H9 (cell line): ENCODE measurements around the gene NTSR1. TPM values are rescaled to one million over a fixed set of nuclear protein-coding genes. Genes with fewer than 3 reads are reported as not detected.

Source experiments
- DNase-seq: peaks from one replicate; pipeline ENCODE4 v3.0.0-alpha.2; 2017
- H2AFZ ChIP-seq: one replicate; pipeline ENCODE4 v1.6.1; 2013; ENCODE audit warnings: mild to moderate bottlenecking, low read length, control low read depth, moderate library complexity
- H2AK5ac ChIP-seq: 2 replicates; pipeline ENCODE4 v1.6.1; 2013; ENCODE audit warnings: low read length, control low read depth, mixed read lengths; ENCODE audit not compliant: insufficient read length
- H2BK120ac ChIP-seq: one replicate; pipeline ENCODE4 v1.6.1; 2013; ENCODE audit warnings: low read depth, mild to moderate bottlenecking, low read length, control low read depth, inconsistent platforms; ENCODE audit not compliant: poor library complexity, severe bottlenecking
- H2BK12ac ChIP-seq: 2 replicates; pipeline ENCODE4 v1.6.1; 2013; ENCODE audit warnings: low read length, control low read depth, mixed read lengths, low read depth; ENCODE audit not compliant: insufficient read length
- H2BK15ac ChIP-seq: 2 replicates; pipeline ENCODE4 v1.6.1; 2013; ENCODE audit warnings: low read depth, low read length, control low read depth
- H2BK20ac ChIP-seq: one replicate; pipeline ENCODE4 v1.6.1; 2013; ENCODE audit warnings: low read depth, mild to moderate bottlenecking, low read length, control low read depth, inconsistent platforms; ENCODE audit not compliant: poor library complexity, severe bottlenecking
- H2BK5ac ChIP-seq: 2 replicates; pipeline ENCODE4 v1.6.1; 2013; ENCODE audit warnings: low read length, control low read depth, mixed read lengths; ENCODE audit not compliant: insufficient read length
- H3K14ac ChIP-seq: 2 replicates; pipeline ENCODE4 v1.6.1; 2013; ENCODE audit warnings: low read length, control low read depth; ENCODE audit not compliant: insufficient read depth
- H3K18ac ChIP-seq: 2 replicates; pipeline ENCODE4 v1.6.1; 2013; ENCODE audit warnings: low read depth, mild to moderate bottlenecking, mixed read lengths, low read length, control low read depth; ENCODE audit not compliant: insufficient read length
- H3K23ac ChIP-seq: 2 replicates; pipeline ENCODE4 v1.6.1; 2013; ENCODE audit warnings: low read length, control low read depth, mixed read lengths, low read depth; ENCODE audit not compliant: insufficient read length
- H3K23me2 ChIP-seq: 2 replicates; pipeline ENCODE4 v1.6.1; 2013; ENCODE audit warnings: low read depth, mild to moderate bottlenecking, mixed read lengths, low read length, control low read depth; ENCODE audit not compliant: insufficient read length, poor library complexity, severe bottlenecking
- H3K27ac ChIP-seq: 2 replicates; pipeline ENCODE4 v1.5.1; 2013; ENCODE audit warnings: low read length, control low read depth, mixed read lengths, low read depth; ENCODE audit not compliant: insufficient read length
- H3K27me3 ChIP-seq: 2 replicates; pipeline ENCODE4 v1.6.1; 2013; ENCODE audit warnings: low read length, control low read depth, inconsistent platforms; ENCODE audit not compliant: insufficient read depth
- H3K4ac ChIP-seq: 2 replicates; pipeline ENCODE4 v1.6.1; 2013; ENCODE audit warnings: low read depth, mild to moderate bottlenecking, control low read depth, inconsistent platforms, low read length, moderate library complexity
- H3K4me1 ChIP-seq: 2 replicates; pipeline ENCODE4 v1.6.1; 2013; ENCODE audit warnings: low read length, control low read depth, inconsistent platforms; ENCODE audit not compliant: insufficient read depth
- H3K4me2 ChIP-seq: 2 replicates; pipeline ENCODE4 v1.6.1; 2013; ENCODE audit warnings: low read length, control low read depth, mixed read lengths; ENCODE audit not compliant: insufficient read length, insufficient read depth
- H3K56ac ChIP-seq: 2 replicates; pipeline ENCODE4 v1.6.1; 2013; ENCODE audit warnings: low read depth, mild to moderate bottlenecking, mixed read lengths, low read length, control low read depth; ENCODE audit not compliant: insufficient read length
- H3K79me1 ChIP-seq: 2 replicates; pipeline ENCODE4 v1.6.1; 2013; ENCODE audit warnings: low read depth, mild to moderate bottlenecking, moderate library complexity, low read length, control low read depth, inconsistent platforms; ENCODE audit not compliant: insufficient read depth, poor library complexity, severe bottlenecking
- H3K79me2 ChIP-seq: 2 replicates; pipeline ENCODE4 v1.6.1; 2013; ENCODE audit warnings: low read length, control low read depth, inconsistent platforms; ENCODE audit not compliant: insufficient read depth
- H3K9ac ChIP-seq: 2 replicates; pipeline ENCODE4 v1.6.1; 2013; ENCODE audit warnings: low read length, control low read depth, mixed read lengths; ENCODE audit not compliant: insufficient read length; ENCODE audit errors: extremely low read depth
- H3K9me3 ChIP-seq: one replicate; pipeline ENCODE4 v1.6.1; 2013; ENCODE audit warnings: low read depth, low read length, inconsistent platforms; ENCODE audit not compliant: control insufficient read depth
- H3T11ph ChIP-seq: one replicate; pipeline ENCODE4 v1.6.1; 2013; ENCODE audit warnings: mild to moderate bottlenecking, low read length, control low read depth, inconsistent platforms
- H4K20me1 ChIP-seq: one replicate; pipeline ENCODE4 v1.6.1; 2013; ENCODE audit not compliant: control insufficient read depth, insufficient read length, insufficient read depth
- H4K5ac ChIP-seq: 2 replicates; pipeline ENCODE4 v1.6.1; 2013; ENCODE audit warnings: low read depth, mild to moderate bottlenecking, mixed read lengths, low read length, control low read depth; ENCODE audit not compliant: insufficient read length
- H4K8ac ChIP-seq: replicated peaks from 2 replicates; pipeline ENCODE4 v1.6.1; 2013; ENCODE audit warnings: low read length, control low read depth, mixed read lengths, low read depth; ENCODE audit not compliant: insufficient read length
- H4K91ac ChIP-seq: 2 replicates; pipeline ENCODE4 v1.6.1; 2013; ENCODE audit warnings: low read depth, mild to moderate bottlenecking, moderate library complexity, mixed read lengths, low read length, control low read depth; ENCODE audit not compliant: insufficient read length
- H3K27ac Mint-ChIP-seq, 3 experiments: 2 replicates in 2 of 3; 3 replicates in 1 of 3; pipeline ENCODE4 v1.8.0; 2020 to 2021; ENCODE audit warnings: mixed read lengths in 3 of 3, mild to moderate bottlenecking in 1 of 3, moderate library complexity in 1 of 3
- H3K27me3 Mint-ChIP-seq: 2 replicates; pipeline ENCODE4 v1.8.0; 2021; ENCODE audit warnings: low read depth, mild to moderate bottlenecking, moderate library complexity, mixed read lengths
- H3K36me3 Mint-ChIP-seq, 3 experiments: 2 replicates in 2 of 3; 3 replicates in 1 of 3; pipeline ENCODE4 v1.8.0; 2020 to 2021; ENCODE audit warnings: low read depth in 3 of 3, mixed read lengths in 3 of 3; ENCODE audit not compliant: insufficient read depth in 1 of 3
- H3K4me1 Mint-ChIP-seq, 2 experiments: 2 replicates each; pipeline ENCODE4 v1.8.0; 2020; ENCODE audit warnings: mixed read lengths in 2 of 2
- H3K4me3 Mint-ChIP-seq, 2 experiments: 2 replicates in 1 of 2; 3 replicates in 1 of 2; pipeline ENCODE4 v1.8.0; 2020 to 2021; ENCODE audit warnings: mild to moderate bottlenecking in 2 of 2, mixed read lengths in 2 of 2, moderate library complexity in 1 of 2
- H3K9me3 Mint-ChIP-seq, 2 experiments: 2 replicates in 1 of 2; 3 replicates in 1 of 2; pipeline ENCODE4 v1.8.0; 2020; ENCODE audit warnings: mild to moderate bottlenecking in 2 of 2, mixed read lengths in 2 of 2, moderate library complexity in 1 of 2
- WGBS: extraction: QIAGEN DNeasy Blood & Tissue Kit; methylation state at CpG from one replicate; pipeline ENCODE4 v1.1.7; 2013; ENCODE audit warnings: missing lambda C conversion rate, low lambda C conversion rate, mixed read lengths; ENCODE audit not compliant: insufficient read length; ENCODE audit errors: extremely low coverage; 5-methylcytosine and 5-hydroxymethylcytosine counted together
- total RNA-seq: library from RNA; stranded (reverse); gene quantifications from 2 replicates; pipeline ENCODE4 v1.2.1, GENCODE V29; 2021
- TF ChIP-seq, protein P1 (sequence below): fragments of 200-600 bp; sonication (generic); conservative IDR thresholded peaks from 3 replicates; pipeline ENCODE4 v1.8.0; 2021; ENCODE audit warnings: antibody characterized with exemption, mild to moderate bottlenecking

NTSR1 gene
- total RNA-seq, 1 experiment from 2014 or later: 0.11 TPM

DNA sequence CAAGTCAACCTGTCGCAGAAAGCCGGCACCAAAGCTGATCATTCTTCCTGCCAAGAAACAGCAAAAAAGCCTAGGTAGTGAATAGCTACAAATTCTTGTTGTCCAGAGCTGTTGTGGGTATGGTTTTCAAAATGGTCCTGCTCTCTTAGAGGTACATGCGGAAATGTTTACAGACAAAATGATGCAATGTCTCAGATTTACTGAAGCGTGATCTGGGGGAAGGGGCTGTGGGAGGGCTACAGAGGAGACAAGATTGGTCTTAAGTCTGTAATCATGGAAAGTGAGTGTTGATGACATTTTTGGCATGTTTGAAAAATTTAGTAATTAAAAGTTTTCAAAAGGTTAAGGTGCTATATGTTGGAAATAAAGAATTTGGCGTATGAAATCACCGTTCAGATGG, 6.2 kb downstream of the NTSR1 start:
- H2BK15ac ChIP-seq: no peak overlapping the region
- peaks cover 2% of the 10 kb centered on the region for H4K20me1 ChIP-seq
- no peak for DNase-seq
- H3T11ph ChIP-seq: no peak overlapping the region
- H2BK120ac ChIP-seq: no peak overlapping the region
- no peak overlapping the region for H4K91ac ChIP-seq
- Mint-ChIP-seq H3K9me3 (peaks cover 0 to 8% of the 10 kb centered on the region in 2 experiments; a peak in 2 of 5 replicates), H3K27ac (no peak overlapping the region), H3K4me1 (peaks cover 0 to 6% of the 10 kb centered on the region in 2 experiments; a peak in 2 of 4 replicates), H3K36me3 (no peaks in the 10 kb centered on the region; a peak in 1 of 7 replicates), H3K4me3 (no peak overlapping the region), H3K27me3 (peaks cover 87% of the 10 kb centered on the region)
- H3K4me1 ChIP-seq: no peaks in the 10 kb centered on the region
- no peak overlapping the region for H3K14ac ChIP-seq
- no peak overlapping the region for H2AK5ac ChIP-seq
- H3K79me1 ChIP-seq: no peaks in the 10 kb centered on the region
- TF ChIP-seq, protein P1, sequence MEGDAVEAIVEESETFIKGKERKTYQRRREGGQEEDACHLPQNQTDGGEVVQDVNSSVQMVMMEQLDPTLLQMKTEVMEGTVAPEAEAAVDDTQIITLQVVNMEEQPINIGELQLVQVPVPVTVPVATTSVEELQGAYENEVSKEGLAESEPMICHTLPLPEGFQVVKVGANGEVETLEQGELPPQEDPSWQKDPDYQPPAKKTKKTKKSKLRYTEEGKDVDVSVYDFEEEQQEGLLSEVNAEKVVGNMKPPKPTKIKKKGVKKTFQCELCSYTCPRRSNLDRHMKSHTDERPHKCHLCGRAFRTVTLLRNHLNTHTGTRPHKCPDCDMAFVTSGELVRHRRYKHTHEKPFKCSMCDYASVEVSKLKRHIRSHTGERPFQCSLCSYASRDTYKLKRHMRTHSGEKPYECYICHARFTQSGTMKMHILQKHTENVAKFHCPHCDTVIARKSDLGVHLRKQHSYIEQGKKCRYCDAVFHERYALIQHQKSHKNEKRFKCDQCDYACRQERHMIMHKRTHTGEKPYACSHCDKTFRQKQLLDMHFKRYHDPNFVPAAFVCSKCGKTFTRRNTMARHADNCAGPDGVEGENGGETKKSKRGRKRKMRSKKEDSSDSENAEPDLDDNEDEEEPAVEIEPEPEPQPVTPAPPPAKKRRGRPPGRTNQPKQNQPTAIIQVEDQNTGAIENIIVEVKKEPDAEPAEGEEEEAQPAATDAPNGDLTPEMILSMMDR: no peak
- H2BK12ac ChIP-seq: no peak overlapping the region
- H2BK20ac ChIP-seq: no peak overlapping the region
- H3K18ac ChIP-seq: no peak overlapping the region
- H3K4ac ChIP-seq: no peak overlapping the region
- no CpG with 5 or more reads among the region's 6 CpGs for WGBS
- no peaks in the 10 kb centered on the region for H3K23me2 ChIP-seq
- H2AFZ ChIP-seq: no peak overlapping the region
- no peak overlapping the region for H3K56ac ChIP-seq
- H3K79me2 ChIP-seq: no peaks in the 10 kb centered on the region
- H3K23ac ChIP-seq: no peak overlapping the region
- H2BK5ac ChIP-seq: no peak overlapping the region
- no peaks in the 10 kb centered on the region for H3K9me3 ChIP-seq
- H4K5ac ChIP-seq: no peak overlapping the region
- no peak overlapping the region for H3K4me2 ChIP-seq
- peaks cover 6% of the 10 kb centered on the region; the same call in 1 of the 2 replicates for H3K27me3 ChIP-seq
- H3K9ac ChIP-seq: no peak overlapping the region
- H4K8ac ChIP-seq: no peak overlapping the region
- no peak overlapping the region for H3K27ac ChIP-seq
